HUDEP-2 (cell line): Measurements from ENCODE around the gene MOB1A.
A peak's percentile ranks its signal among the peaks of the same experiment; 100 is the strongest.
"Not testable (repeated sequence)": the region's sequence is repeated elsewhere in the genome, so short reads cannot be mapped to it uniquely, and the experiment has no call there.

Experiments
- DNase-seq, 76 experiments: peaks; one replicate each; lab custom pipeline; 2025; ENCODE audit not compliant: unreplicated experiment in 76 of 76; lab: John Stamatoyannopoulos, UW

Gene MOB1A

DNA sequence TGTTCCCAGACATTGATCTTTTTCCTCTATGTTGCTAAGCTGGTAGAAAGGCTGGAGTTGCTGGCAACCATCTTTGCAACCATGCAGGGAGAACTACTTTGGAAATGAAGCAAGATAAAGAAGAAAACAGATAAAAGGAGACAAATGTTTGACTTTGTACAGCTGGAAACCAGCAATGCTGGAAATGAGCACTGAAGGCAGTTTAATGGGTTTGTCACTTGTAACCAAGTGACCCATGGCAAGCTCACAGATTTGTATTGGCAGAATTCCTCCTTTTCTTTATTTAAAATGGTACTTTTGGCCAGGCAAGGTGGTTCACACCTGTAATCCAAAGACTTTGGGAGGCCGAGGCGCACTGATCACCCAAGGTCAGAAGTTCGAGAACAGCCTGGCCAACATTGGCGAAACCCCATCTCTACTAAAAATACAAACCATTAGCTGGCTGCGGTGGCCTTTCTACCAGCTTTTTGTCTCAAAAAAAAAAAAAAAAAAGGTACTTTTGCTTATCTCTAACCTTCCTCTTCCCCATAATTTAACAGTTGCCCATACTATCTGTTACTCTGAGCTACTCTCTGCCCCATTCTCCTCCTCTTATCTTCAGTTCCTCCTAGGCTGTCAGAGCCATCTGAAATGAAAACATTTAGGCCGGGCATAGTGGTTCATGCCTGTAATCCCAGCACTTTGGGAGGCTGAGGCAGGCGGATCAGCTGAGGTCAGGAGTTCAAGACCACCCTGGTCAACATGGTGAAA lies 28.9 kb downstream of the MOB1A start:
- peak in 20 of 76 experiments; percentile 6 to 60 (median 31) for DNase-seq

DNA sequence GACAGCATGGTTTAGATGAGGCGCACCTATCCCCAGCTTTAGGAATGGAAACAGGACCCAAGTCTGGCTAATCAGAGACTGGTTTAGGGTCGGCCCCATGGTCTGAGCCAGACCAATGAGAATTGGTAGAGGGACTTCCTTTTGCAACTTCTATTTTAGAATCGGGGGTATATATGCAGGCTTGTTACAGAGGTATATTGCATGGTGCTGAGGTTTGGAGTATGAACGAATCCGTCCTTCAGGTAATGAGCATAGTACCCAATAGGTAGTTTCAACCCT lies 29.5 kb downstream of the MOB1A start:
- DNase-seq = peak in 4 of 76 experiments; percentile 7 to 22 (median 15)

DNA sequence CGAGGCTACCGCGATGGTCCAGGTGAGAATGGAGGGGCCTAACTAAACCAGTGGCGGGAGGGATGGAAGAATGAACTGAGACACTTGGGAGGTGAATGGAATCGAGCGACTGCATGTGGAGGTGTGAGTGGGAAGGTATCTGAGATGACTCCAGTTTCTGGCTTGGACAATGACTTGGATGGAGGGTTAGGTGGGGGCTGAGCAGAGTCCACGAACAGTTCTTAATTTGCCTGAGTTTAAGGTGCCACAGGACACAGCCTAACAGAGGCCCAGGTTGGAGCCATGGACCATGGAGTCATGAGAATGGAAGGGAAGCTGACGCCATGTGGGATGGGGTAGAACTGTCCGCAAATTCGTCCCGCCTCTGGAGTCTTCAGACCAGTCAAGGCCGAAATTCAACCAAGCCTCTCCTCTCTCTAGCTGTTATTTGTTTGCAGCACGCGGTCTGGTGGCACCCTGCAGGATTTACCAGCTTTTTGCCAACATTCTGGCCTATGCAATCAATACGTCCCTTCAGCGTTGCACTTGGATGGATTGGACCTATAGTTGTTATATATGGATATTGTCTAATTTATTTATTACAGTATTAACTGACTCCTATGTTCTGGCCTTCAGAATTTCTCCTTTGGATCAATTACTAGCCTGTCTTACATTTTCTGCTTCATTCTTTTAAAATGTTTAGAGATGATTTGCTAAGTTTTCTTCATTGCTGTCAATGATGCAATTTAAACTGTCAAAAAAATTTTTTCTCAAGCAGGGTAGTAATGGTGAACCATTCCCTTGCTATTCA lies 30.0 kb downstream of the MOB1A start:
- peak in 6 of 76 experiments; percentile 3 to 26 (median 10) for DNase-seq

DNA sequence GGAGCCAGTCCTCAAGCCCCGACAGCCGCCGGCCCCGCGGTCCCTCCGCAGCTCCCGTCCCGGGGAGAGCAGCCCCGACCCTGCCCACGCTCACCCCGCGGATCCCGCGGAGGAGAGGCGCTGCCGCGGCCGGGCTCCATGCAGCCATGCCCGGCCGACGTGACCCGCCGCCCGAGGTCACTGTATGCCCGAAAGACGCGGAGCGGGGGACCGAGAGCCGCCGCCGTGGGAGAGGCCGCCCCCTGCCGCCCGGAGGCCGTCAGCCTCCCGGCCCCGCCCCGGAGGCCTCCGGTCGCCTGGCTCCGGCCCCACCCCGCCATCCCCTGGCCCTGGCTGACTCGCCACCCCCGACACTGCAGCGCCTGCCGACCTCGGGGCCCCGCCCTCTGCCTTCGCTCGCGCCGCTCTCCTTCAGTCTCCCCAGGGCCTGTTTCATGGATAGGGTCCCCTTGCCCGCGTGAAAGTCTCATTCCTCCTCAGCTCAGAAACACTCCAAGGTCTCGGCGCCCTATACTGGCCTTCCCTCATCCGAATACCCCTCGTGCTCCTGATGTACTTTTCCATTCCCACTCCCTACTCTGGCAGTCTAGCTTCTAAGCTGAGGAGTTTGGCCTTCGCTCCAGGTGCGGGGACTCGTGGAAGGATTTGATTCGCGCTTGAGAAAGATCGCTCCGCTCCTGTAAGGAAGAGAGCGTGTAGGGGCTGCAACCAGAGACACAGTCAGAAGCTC lies 30.8 kb downstream of the MOB1A start, which contains the start of gene BOLA3:
Gene BOLA3 (minus strand): TSS at position 186 of the 730 bp plus-strand sequence. CDS start 38 bp downstream, at position 148.
- peak in 73 of 76 experiments; percentile 34 to 91 (median 82) for DNase-seq

DNA sequence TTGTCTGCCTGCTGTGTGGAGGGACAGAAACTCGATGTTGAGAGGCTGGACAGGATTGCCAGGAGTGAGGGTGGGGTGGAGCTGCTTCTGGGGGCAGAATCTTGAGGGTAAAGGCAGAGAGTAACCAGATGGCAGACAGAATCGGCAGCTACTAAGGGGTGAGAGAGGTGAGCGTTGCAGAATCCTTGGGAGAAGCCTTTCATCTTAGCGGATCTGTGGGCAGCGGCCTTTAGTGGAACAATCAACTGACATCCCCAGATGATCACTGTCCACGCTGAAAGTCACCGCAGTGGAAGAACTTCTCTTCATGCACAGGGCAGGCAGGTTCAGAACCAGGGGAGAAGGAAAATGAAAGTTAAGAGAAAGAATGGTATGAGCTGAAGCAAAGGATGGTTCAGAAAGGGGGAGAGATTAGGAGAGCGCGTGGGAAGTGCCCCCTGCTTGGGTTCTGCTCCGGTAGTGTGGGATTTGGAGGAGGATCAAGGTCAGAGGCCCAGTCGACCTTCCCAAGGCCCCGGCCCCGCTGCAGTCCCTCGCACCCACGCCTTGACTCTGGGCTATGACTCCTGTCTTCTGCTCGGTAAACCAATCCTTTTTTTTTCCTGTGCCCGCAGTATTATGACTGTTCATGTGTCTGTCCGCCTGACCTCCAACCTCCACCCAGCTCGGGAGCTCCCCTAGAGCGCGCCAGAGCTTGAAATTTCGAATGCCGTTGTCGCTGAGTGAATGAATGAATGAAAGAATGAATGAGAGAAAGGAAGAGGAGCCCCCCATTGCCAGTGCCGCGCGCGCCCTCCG lies 31.6 kb downstream of the MOB1A start:
- DNase-seq = peak in 13 of 76 experiments; percentile 39 to 64 (median 49)

DNA sequence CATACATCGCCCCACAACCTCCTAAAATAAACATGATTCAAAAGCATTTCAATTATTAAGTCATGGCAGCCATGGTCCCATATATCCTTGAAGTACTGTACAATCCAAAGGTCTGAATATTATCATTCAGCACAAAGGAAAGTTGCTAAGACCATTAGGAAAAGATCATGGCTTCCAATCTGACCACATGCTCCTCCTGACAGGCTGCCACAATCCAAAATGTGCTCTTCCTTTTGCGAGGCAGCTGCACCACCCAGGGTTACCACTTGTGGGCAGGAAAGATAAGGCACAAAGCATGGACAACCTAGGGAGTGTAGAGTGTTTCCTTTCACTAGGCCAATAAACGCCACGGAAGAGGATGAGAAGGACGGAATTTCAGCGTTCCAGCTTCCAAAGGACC lies 36.3 kb downstream of the MOB1A start:
- DNase-seq = peak in 42 of 76 experiments; percentile 10 to 60 (median 33)

DNA sequence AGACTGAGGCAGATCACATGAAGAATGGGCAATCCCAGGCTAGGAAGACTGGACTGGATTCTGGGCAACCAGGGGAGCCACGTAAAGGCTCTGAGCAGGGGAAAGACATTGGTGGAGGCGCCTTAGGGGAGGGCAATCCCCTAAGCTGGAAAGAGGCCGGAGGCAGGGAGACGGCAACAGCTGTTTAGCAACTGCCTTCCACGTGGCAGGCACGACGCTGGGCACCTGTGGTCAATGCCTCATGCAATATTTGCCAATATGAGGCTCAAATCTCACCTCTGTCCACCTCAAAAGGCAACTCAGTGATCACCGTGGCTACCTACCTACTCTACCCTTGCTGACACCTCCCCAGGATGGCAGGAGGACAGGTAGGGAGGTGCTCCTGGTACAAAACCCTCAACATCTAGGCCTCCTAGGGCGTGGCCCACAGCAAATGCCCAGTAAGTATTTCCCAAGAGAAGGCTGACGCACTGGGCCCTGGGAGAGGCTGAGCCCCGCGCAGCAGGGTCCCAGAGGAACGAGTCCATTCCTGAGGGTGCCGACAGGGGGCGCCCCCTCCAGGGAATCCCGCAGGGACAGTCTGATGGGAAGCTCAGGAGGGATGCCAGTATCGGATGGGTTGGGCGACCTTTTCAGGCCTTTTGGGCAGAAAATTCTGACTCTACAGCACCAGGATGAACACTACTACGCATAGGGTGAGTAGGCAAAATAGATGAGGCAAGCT lies 39.9 kb downstream of the MOB1A start:
- no peak for DNase-seq

DNA sequence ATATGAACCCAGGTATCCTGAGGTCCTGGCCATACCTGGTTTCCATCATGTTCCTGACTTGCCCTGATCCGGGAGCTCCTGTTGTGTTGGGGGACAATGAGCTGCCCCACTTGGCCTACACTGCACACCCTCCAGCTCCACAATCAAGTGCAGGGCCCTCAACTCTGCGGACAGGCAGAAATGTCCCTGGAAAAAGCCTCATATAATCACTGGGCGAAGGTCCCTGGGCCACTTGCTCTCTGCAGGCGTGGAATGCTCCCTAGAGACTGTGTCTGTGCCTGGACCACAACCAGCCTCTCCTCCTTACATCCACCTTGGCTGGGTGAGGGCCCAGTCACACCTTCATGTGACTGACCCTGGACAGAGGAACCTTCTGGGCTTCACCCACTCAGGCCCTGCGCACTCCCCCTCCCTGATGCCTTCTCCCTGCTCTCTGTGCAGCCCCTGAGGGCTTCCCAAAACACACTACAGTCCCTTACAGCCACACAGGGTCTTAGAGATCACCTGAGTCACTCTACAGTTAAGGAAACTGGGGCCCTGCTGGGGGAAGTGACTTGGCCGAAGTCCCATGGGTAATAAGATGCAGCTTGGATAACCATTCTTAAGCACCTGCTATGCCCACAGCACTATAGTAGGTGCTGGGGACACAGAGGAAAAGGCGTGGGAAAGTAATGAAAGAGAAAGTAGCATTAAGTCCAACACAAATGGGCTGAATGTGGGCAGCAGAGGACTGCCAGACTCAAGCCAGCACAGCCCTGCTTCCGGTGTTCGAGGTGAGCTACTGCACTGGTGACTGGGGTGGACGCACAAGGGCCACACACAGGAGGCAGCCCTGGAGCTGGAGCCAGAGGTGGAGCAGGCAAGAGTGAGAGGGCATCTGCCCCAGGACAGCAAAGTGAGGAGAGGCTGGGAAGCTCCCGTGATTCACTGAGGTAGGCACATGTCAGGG lies 40.8 kb downstream of the MOB1A start:
- peak in 1 of 76 experiments; percentile 12 for DNase-seq

DNA sequence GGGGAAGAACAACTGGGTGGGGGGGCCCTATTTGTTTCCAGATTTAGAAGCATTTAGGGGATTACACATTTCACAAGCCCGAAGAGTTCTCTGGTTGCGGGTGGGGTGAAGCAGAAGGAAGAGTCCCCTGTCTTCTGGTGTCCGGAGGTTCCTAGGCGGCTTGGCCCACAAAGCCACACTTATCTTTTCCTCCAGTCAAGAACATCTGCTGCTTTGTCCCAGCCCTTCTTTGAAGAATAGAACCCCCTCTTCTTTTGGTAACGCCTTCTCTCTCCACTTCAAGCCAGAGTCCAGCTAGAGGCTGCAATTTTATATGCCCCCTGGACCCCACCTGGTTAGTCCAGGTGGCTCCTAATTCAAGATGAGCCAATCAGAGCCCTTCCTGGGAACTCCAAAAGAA lies 46.8 kb downstream of the MOB1A start:
- peak in 65 of 76 experiments; percentile 12 to 79 (median 44) for DNase-seq

DNA sequence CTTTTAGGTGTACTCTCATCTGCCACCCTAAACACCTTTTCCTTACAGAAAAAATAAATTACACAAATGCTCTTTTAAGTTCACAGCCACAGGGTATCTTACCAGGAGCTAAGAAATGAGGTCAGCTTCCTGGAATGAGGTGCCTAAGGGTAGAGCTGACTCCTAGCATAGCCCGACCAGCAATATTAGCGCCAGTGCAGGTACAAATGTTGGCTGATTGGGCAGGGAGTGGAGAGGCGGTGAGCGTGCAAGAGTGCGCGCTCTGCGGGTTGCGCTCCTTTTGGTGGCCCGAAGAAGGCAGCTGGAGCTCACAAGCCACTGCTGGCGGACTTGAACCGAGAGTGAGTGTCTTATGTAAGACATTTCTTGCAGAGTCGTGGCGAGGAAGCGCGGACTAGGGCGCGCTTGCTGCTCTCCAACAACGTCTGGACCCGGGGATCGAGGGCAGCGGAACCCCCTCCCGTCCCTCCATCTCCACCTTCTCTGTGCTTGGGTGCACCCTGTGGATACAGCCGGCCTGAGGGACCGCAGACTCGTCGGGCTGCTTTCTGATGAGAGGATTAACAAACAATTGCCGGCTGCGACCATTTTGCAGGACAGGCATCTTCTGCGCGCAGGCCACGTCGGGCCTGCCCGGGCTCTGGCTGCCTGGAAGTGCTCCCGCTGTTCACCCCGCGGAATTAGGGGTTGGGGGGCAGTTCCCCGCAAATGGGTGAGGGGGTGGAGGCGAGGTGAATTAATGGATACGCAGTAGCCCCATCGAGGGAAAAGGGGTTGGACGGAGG lies 48.3 kb downstream of the MOB1A start:
- DNase-seq = no peak

DNA sequence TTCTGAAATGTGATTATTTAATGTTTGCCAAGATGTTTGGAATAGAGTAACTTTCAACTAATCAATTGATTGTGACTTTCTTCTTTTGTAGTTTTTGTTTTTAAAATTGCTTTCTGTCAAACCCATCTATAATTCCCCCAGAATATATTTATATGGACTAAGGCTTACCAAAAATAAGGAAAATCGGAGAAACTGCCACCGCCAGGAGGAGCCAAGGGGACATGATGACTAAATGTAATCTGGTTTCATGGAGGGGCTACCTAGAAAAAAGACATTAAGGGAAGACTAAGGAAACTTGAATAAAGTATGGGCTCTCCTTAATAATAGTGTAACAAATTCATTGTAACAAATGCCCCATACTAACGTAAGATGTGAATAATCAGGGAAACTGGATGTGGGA lies 50.5 kb downstream of the MOB1A start:
- DNase-seq = no peak

DNA sequence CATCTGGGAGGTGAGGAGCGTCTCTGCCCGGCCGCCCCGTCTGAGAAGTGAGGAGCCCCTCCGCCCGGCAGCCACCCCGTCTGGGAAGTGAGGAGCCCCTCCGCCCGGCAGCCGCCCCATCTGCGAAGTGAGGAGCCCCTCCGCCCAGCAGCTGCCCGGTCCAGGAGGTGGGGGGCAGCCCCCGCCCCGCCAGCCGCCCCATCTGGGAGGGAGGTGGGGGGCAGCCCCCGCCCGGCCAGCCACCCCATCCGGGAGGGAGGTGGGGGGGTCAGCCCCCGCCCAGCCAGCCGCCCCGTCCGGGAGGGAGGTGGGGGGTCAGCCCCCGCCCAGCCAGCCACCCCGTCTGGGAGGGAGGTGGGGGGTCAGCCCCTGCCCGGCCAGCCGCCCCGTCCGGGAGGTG lies 54.7 kb downstream of the MOB1A start:
- not testable (repeated sequence) for DNase-seq

DNA sequence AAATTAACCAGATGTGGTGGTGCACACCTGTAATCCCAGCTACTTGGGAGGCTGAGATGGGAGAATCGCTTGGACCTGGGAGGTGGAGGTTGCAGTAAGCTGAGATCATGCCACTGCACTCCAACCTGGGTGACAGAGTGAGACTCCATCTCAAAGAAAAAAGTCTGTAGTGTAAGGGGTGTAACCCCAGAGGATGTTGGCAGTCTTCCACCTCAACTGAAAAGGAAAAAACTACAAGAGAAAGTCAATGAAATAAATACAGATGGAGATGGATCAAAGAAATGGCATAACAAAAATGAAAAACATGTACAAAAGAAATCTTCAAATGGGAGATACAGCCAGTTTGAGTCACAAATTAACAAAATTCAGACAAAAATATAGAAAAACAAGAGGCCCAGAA lies 56.8 kb downstream of the MOB1A start:
- DNase-seq = peak in 10 of 76 experiments; percentile 7 to 50 (median 24)

DNA sequence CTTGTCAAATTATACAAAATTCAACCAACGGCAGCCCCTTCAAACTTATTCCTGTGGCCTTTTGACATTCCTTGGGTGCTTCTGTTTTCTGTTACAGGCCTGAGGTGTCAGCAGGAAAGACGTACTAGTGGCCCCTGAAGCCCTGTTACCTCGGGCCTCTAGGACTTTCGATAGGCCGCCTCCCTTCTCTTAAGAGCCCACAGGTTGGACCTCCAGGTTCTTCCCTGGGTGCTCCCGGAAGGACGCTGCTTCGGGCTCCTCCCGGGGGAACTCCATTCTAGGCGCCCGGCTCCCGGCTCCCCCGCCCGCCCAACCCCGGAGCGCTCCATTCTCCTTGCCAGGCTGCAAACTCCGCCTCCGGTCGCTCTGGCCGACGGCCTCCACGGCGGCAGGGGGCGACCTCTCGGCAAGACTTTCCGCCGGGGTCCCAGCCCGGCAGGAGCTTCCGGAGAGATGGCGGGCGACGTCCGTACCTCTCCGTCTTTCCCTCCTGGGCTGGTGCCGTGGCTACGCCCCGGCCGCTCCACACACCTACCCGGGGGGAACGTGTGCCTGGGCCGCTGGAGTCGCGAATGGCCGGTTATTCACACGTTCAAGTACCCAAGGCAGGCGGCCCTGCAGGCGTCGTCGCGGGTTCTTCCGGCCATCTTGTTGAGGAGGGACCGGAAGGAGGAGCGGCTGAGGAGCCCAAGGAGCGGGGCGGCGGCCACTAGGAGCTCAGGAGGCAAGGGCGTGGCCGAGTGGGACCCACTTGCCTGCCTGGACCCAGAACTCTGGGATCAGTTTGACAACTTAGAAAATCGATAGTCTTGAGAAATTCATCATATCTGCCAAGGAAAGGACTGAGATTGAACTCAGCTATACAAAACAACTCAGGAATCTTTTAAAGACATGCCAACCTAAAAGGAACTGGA lies 58.5 kb downstream of the MOB1A start:
- DNase-seq = peak in 73 of 76 experiments; percentile 9 to 97 (median 78)

DNA sequence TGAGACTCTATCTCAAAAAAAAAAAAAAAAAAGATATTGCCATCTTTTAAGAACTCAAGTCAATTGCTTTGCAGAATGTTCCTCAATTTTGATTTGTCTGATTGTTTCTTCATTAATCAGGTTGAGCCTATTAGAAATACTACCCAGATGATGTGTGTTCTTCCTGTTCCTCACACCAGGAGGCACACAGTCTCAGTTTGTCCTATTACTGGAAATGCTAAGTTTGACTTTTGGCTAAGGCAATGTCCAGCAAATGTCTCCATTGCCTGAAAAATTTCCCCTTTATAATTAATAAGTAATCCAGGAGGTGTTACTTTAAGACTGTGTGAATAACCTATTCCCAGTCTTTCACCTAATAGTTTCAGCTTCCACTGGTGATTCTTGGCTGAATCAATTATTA lies 59.3 kb downstream of the MOB1A start:
- DNase-seq = peak in 14 of 76 experiments; percentile 7 to 34 (median 17)

DNA sequence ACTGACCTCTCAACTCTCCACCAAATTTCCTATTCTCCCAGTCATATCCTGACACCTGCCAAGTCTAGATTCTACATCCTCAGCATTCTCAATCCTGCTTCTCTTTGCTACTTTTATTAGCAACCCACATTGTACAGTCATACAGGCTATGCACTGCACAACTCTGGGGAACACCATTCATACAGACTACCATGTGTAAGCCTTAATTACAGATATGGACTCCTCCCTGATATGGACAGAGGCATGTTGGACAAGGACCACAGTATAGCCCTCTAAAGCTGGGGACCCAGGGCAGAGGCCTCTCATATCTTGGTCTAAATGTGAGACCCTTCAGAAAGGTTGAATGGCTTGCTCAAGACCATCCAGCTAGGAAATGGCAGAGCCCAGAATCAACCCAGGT lies 67.3 kb downstream of the MOB1A start:
- DNase-seq = no peak

DNA sequence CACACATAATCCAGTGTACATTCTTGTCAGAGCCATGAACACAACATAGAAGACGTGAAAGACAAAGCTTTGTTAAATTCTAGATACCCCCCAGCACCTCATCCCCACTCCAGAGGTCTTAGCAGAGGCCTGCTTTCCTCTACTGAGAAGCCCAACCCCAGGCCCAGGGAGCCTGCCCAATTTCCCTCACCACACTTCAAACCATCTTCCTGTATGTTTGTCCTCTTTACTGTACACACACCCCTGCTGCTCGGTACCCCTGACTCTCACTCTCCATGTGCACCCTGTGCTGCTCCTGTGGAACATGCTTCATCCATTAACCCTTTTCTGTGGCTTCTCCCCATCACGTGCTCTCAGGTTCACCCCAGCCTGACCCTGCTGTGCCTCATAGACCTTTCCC lies 68.1 kb downstream of the MOB1A start:
- DNase-seq = no peak
